HepG2 (cell line): ENCODE measurements around the gene HBQ1. TPM values are rescaled to one million over a fixed set of nuclear protein-coding genes. Genes with fewer than 3 reads are reported as not detected.

Experiments
- ATAC-seq: fragments of 200-7000 bp; cut with Tn5 transposase; 3 replicates; pipeline ENCODE4 v1.9.1; 2020; ENCODE audit warnings: mild to moderate bottlenecking, moderate library complexity
- BruUV-seq: library from RNA; stranded (reverse); fragments of 400-500 nt; replicated peaks from 2 replicates; lab custom pipeline; 2021; lab: Mats Ljungman, UMichigan
- CTCF ChIA-PET: fragments of 300-600 bp; formaldehyde crosslinking; extraction: SDS; loops from one replicate; lab custom pipeline; 2021; ENCODE audit warnings: low total read pairs, inconsistent platforms, low intra/inter-chr PET ratio; lab: Yijun Ruan, JAX
- POLR2A ChIA-PET: fragments of 350-600 bp; sonication (Branson Sonifier 250); formaldehyde crosslinking; loops from one replicate; lab custom pipeline; 2020; ENCODE audit warnings: antibody characterized with exemption, inconsistent platforms; lab: Yijun Ruan, JAX
- DNase-seq: peaks from one replicate; pipeline ENCODE4 v3.0.0-alpha.2; 2015; ENCODE audit warnings: low spot score
- FAIRE-seq: peaks from 3 replicates; lab custom pipeline; 2011; peaks lifted over from hg19 to GRCh38; lab: Jason Lieb, UNC
- H2AFZ ChIP-seq: one replicate; pipeline ENCODE4 v1.6.1; 2011; ENCODE audit warnings: low read length, inconsistent platforms
- H3K27ac ChIP-seq: fragments of 300-600 bp; 3 replicates; pipeline ENCODE4 v1.8.0; 2011; ENCODE audit warnings: mixed run types, mild to moderate bottlenecking, mixed read lengths, low read length, inconsistent platforms; ENCODE audit not compliant: insufficient read depth; ENCODE audit errors: extremely low read length
- H3K27me3 ChIP-seq, 2 experiments: fragments of 200-600 bp in 1 of 2; 2 replicates in 1 of 2; 3 replicates in 1 of 2; pipeline versions ENCODE4 v1.6.0 to v1.8.0; 2011; ENCODE audit warnings: low read length in 2 of 2, mild to moderate bottlenecking in 2 of 2, moderate library complexity in 2 of 2, inconsistent platforms in 1 of 2; ENCODE audit not compliant: insufficient read depth in 2 of 2, control insufficient read depth in 1 of 2
- H3K36me3 ChIP-seq, 2 experiments: fragments of 200-600 bp in 1 of 2; replicated peaks in 1 of 2; 2 replicates in 1 of 2; 3 replicates in 1 of 2; pipeline versions ENCODE4 v1.5.1 to v1.8.0; 2011; ENCODE audit warnings: low read length in 2 of 2, inconsistent platforms in 1 of 2; ENCODE audit not compliant: insufficient read depth in 2 of 2, control insufficient read depth in 1 of 2
- H3K4me1 ChIP-seq: 2 replicates; pipeline ENCODE4 v1.5.1; 2012; ENCODE audit warnings: low read length, inconsistent platforms; ENCODE audit not compliant: insufficient read depth
- H3K4me2 ChIP-seq: 2 replicates; pipeline ENCODE4 v1.6.0; 2011; ENCODE audit warnings: low read depth, low read length, inconsistent platforms
- H3K4me3 ChIP-seq, 3 experiments: fragments of 200-600 bp in 1 of 3; sonication (generic), shearing (Covaris generic) in 1 of 3; replicated peaks in 1 of 3; 2 replicates each; pipeline ENCODE4 v1.5.1; 2011 to 2016; ENCODE audit warnings: low read length in 3 of 3, inconsistent platforms in 2 of 3, low read depth in 2 of 3, mild to moderate bottlenecking in 2 of 3, control low read depth in 1 of 3, mixed read lengths in 1 of 3; ENCODE audit not compliant: insufficient read depth in 1 of 3
- H3K79me2 ChIP-seq: one replicate; pipeline ENCODE4 v1.6.1; 2011; ENCODE audit warnings: low read length, inconsistent platforms; ENCODE audit not compliant: insufficient read depth
- H3K9ac ChIP-seq: 2 replicates; pipeline ENCODE4 v1.6.0; 2011; ENCODE audit warnings: mild to moderate bottlenecking, low read depth, low read length, inconsistent platforms; ENCODE audit not compliant: insufficient read depth
- H3K9me3 ChIP-seq: 2 replicates; pipeline ENCODE4 v1.5.1; 2012; ENCODE audit warnings: mild to moderate bottlenecking, low read length
- H4K20me1 ChIP-seq: 2 replicates; pipeline ENCODE4 v1.6.0; 2011; ENCODE audit warnings: inconsistent platforms, mild to moderate bottlenecking, low read length, moderate library complexity; ENCODE audit not compliant: insufficient read depth
- AGO2 ChIP-seq: fragments of 200-400 bp; formaldehyde crosslinking; optimal IDR thresholded peaks from 2 replicates; pipeline ENCODE3; 2017; ENCODE audit warnings: mild to moderate bottlenecking, low read depth, low read length, moderate library complexity
- ARNTL ChIP-seq: sonication (generic); formaldehyde crosslinking; IDR thresholded peaks from 2 replicates; pipeline ENCODE4 v1.4.0; 2020; ENCODE audit warnings: mild to moderate bottlenecking, missing genetic modification reagents
- NR2C2 ChIP-seq: sonication (generic); formaldehyde crosslinking; IDR thresholded peaks from 2 replicates; pipeline ENCODE4 v1.4.0; 2020; ENCODE audit warnings: missing genetic modification reagents, mild to moderate bottlenecking, moderate library complexity, borderline replicate concordance
- RBM22 ChIP-seq: fragments of 200-400 bp; formaldehyde crosslinking; optimal IDR thresholded peaks from 2 replicates; pipeline ENCODE3; 2017; ENCODE audit warnings: mild to moderate bottlenecking, low read length, moderate library complexity
- THYN1 ChIP-seq: sonication (generic); formaldehyde crosslinking; IDR thresholded peaks from 2 replicates; pipeline ENCODE4 v1.8.1; 2023; ENCODE audit warnings: low read depth, mild to moderate bottlenecking, moderate library complexity, missing genetic modification reagents, borderline replicate concordance
- ZZZ3 ChIP-seq: sonication (generic); formaldehyde crosslinking; IDR thresholded peaks from 2 replicates; pipeline ENCODE4 v1.4.0; 2020; ENCODE audit warnings: missing genetic modification reagents, mild to moderate bottlenecking, borderline replicate concordance
- WGBS: methylation state at CpG from one replicate; pipeline ENCODE4 v1.1.6; 2017; ENCODE audit warnings: low lambda C conversion rate; 5-methylcytosine and 5-hydroxymethylcytosine counted together
- in situ Hi-C: cut with HindIII; loops from 2 replicates; pipeline ENCODE4 v1.10.0; 2017; ENCODE audit warnings: low pct_unique_long_range_greater_than_20kb; ENCODE audit not compliant: extremely low pct_ligation_motif_present
- intact Hi-C: fragments of 100-400 bp; cut with micrococcal nuclease; formaldehyde crosslinking; loops from one replicate; pipeline ENCODE4 v1.10.0; 2022; ENCODE audit not compliant: unreplicated experiment
- polyA plus RNA-seq, 8 experiments: library from polyadenylated mRNA; depleted of rRNA in 3 of 8; stranded (reverse) in 7 of 8; unstranded in 1 of 8; fragments of >200 nt; fragmentation: Illumina TruSeq in 4 of 8; extraction: Trizol in 4 of 8; gene quantifications; 2 replicates each; pipeline versions ENCODE4 v1.2.1 to v1.2.3, GENCODE V29; 2011 to 2016; ENCODE audit warnings: low read depth in 4 of 8, missing spikeins in 1 of 8, mixed read lengths in 1 of 8; ENCODE audit not compliant: insufficient read depth in 1 of 8
- total RNA-seq, 5 experiments: library from RNA; depleted of rRNA; stranded (reverse); fragments of >200 nt; fragmentation: Illumina TruSeq; extraction: Trizol; gene quantifications; 2 replicates each; pipeline ENCODE4 v1.2.3, GENCODE V29; 2016; ENCODE audit warnings: low read depth in 1 of 5
- TF ChIP-seq, protein P1 (sequence below): sonication (generic); formaldehyde crosslinking; IDR thresholded peaks from 2 replicates; pipeline ENCODE4 v1.4.0; 2020; ENCODE audit warnings: missing genetic modification reagents
- TF ChIP-seq, protein P2 (sequence below): sonication (generic); formaldehyde crosslinking; IDR thresholded peaks from 2 replicates; pipeline ENCODE4 v1.4.0; 2020; ENCODE audit warnings: missing genetic modification reagents, low read depth, mild to moderate bottlenecking, borderline replicate concordance
- TF ChIP-seq, protein P3 (sequence below): IDR thresholded peaks from 2 replicates; pipeline ENCODE4 v1.6.1; 2016

The HBQ1 gene
- total and polyA plus RNA-seq, 2 of the 13 experiments (the other 11 are each of a cell fraction or from before 2014, with no cell fraction given) = 4.9 to 7.4 TPM

DNA sequence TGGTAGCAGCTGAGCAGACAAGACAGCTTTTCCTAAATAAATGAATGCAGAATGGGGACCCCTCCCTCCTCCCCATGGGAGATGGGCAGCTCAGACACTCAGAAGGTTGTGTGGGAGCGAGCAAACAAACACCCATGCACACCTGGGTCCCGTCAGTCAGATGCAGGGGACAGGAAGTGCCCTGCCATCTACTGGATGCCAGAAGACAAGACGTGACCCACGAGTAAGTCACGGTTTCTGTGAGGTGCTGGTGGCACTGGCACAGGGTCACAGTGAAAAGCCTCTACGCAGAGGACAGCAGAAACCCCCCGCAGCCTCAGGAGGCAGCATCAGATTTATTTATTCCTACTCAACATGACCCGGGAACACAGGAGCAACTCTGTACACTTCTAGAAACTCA lies 8.4 kb downstream of the HBQ1 start (continued):
- TF ChIP-seq, protein P1, sequence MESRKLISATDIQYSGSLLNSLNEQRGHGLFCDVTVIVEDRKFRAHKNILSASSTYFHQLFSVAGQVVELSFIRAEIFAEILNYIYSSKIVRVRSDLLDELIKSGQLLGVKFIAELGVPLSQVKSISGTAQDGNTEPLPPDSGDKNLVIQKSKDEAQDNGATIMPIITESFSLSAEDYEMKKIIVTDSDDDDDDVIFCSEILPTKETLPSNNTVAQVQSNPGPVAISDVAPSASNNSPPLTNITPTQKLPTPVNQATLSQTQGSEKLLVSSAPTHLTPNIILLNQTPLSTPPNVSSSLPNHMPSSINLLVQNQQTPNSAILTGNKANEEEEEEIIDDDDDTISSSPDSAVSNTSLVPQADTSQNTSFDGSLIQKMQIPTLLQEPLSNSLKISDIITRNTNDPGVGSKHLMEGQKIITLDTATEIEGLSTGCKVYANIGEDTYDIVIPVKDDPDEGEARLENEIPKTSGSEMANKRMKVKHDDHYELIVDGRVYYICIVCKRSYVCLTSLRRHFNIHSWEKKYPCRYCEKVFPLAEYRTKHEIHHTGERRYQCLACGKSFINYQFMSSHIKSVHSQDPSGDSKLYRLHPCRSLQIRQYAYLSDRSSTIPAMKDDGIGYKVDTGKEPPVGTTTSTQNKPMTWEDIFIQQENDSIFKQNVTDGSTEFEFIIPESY = peak; percentile 36; the same call in 1 of the 2 replicates
- TF ChIP-seq RBM22 (peak; percentile 75), THYN1 (CRISPR knock-in tag) (no peak), ARNTL (CRISPR knock-in tag) (no peak), ZZZ3 (CRISPR knock-in tag) (no peak)
- TF ChIP-seq, protein P2, sequence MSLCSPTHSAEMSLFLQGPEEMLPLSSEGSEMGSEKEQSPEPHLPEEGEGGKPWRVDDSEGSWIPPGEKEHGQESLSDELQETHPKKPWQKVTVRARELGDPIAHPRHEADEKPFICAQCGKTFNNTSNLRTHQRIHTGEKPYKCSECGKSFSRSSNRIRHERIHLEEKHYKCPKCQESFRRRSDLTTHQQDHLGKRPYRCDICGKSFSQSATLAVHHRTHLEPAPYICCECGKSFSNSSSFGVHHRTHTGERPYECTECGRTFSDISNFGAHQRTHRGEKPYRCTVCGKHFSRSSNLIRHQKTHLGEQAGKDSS (CRISPR knock-in tag) = no peak
- TF ChIP-seq, protein P3, sequence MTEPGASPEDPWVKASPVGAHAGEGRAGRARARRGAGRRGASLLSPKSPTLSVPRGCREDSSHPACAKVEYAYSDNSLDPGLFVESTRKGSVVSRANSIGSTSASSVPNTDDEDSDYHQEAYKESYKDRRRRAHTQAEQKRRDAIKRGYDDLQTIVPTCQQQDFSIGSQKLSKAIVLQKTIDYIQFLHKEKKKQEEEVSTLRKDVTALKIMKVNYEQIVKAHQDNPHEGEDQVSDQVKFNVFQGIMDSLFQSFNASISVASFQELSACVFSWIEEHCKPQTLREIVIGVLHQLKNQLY = no peak

DNA sequence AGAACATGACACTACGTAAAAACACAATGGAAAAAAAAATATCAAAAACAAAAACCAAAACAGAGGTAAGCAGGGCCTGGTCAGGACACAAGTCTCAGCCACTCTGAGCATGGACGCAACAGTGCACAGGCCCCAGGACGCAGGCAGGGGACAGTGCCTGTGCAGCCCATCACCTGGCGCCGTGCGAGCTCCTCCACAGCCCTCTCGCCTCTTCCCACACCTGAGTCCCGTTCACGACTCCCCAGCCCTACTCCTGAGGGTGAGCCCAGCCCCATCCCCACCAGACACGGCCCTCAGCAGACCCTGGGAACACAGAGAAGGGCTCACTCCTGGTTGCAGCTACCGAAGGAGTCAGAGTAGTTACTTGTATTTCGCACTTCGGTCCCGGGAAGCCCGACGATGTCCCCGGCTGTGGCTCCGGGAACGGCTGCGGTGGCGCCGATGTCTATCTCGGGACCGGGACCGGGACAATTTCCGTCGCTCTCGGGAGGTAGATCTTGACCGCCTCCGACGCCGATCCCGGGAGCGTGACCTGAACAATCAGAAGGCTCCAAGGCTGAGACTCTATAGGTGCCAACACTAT lies 9.4 kb downstream of the HBQ1 start:
- H3K4me2 ChIP-seq = no peak overlapping the region
- H2AFZ ChIP-seq = no peak overlapping the region
- no peak overlapping the region for H3K27ac ChIP-seq
- H3K9ac ChIP-seq = no peak overlapping the region
- in situ Hi-C loops (no loop called here), intact Hi-C loops (no loop called here)
- H3K9me3 ChIP-seq = no peaks in the 10 kb centered on the region
- no peaks in the 10 kb centered on the region for H3K4me1 ChIP-seq
- H3K79me2 ChIP-seq = no peaks in the 10 kb centered on the region
- whole genome bisulfite sequencing = 98% methylated on average over 29 of the region's 34 CpGs
- FAIRE-seq = no peak
- BruUV-seq = no TSS peak
- H3K27me3 ChIP-seq = no peaks in the 10 kb centered on the region
- ATAC-seq = no peak
- CTCF ChIA-PET = no interaction called here
- no peak for DNase-seq
- TF ChIP-seq AGO2 (peak; percentile 82), NR2C2 (CRISPR knock-in tag) (no peak)
- H3K4me3 ChIP-seq = no peak overlapping the region
- H3K36me3 ChIP-seq = peaks cover 33 to 58% of the 10 kb centered on the region in 2 experiments
- H4K20me1 ChIP-seq = 0 out of 2 replicates have a peak, but pooled peaks cover 4% of the 10 kb centered on the region
- POLR2A ChIA-PET = no interaction called here
